GM12873 (cell line): Measurements from ENCODE around the gene E2F6.

ENCODE experiments used
- CTCF ChIP-seq: IDR thresholded peaks from 2 replicates; pipeline ENCODE4 v1.5.1; 2012; ENCODE audit warnings: low read depth, mild to moderate bottlenecking, moderate library complexity, low read length, control low read depth; ENCODE audit not compliant: insufficient read depth; ENCODE audit errors: missing control alignments

The E2F6 gene

GRCh38 chr2:11396467-11397445 is 69.2 kb downstream of the E2F6 start:
- no peak for TF ChIP-seq CTCF

GRCh38 chr2:11396021-11396420 is 69.9 kb downstream of the E2F6 start:
- TF ChIP-seq CTCF: no peak

- no peak for TF ChIP-seq CTCF
These were observed 70.6 kb downstream of the E2F6 start for GRCh38 chr2:11395389-11395788.
